HG03575 (cell line): ENCODE measurements around the gene AGRP.

Experiments used
- ATAC-seq: cut with Tn5 transposase; IDR thresholded peaks from one replicate; pipeline ENCODE4 v1.9.1; 2021; ENCODE audit not compliant: unreplicated experiment, insufficient number of reproducible peaks, low FRiP score; ENCODE audit errors: extremely low read depth

The AGRP gene

GRCh38 chr16:67470359-67470758 lies 13.0 kb downstream of the AGRP start:
- no peak for ATAC-seq

GRCh38 chr16:67468731-67469130 lies 14.6 kb downstream of the AGRP start:
- no peak for ATAC-seq

- no peak for ATAC-seq
These were observed 16.8 kb downstream of the AGRP start for GRCh38 chr16:67466581-67466980.

GRCh38 chr16:67464565-67464964 lies 18.8 kb downstream of the AGRP start:
- no peak for ATAC-seq

- no peak for ATAC-seq
These were observed 19.7 kb downstream of the AGRP start for GRCh38 chr16:67463691-67464090.

GRCh38 chr16:67463059-67463458 lies 20.3 kb downstream of the AGRP start:
- no peak for ATAC-seq

GRCh38 chr16:67462279-67462655 lies 21.1 kb downstream of the AGRP start:
- no peak for ATAC-seq

- ATAC-seq: no peak
These were observed 21.6 kb downstream of the AGRP start for GRCh38 chr16:67461600-67462278.

- no peak for ATAC-seq
These were observed 22.4 kb downstream of the AGRP start for GRCh38 chr16:67460961-67461360.

- ATAC-seq: no peak
These were observed 23.2 kb downstream of the AGRP start for GRCh38 chr16:67460168-67460567.

GRCh38 chr16:67459861-67460150 lies 23.5 kb downstream of the AGRP start:
- no peak for ATAC-seq

- no peak for ATAC-seq
These were observed 24.1 kb downstream of the AGRP start for GRCh38 chr16:67459066-67459860.

GRCh38 chr16:67458121-67458641 lies 25.2 kb downstream of the AGRP start:
- ATAC-seq: no peak

GRCh38 chr16:67457611-67458010 lies 25.7 kb downstream of the AGRP start:
- ATAC-seq: no peak

GRCh38 chr16:67456391-67457081 lies 26.8 kb downstream of the AGRP start:
- no peak for ATAC-seq

GRCh38 chr16:67454852-67455251 lies 28.5 kb downstream of the AGRP start:
- ATAC-seq: no peak

GRCh38 chr16:67454104-67454503 lies 29.2 kb downstream of the AGRP start:
- ATAC-seq: no peak

GRCh38 chr16:67451704-67452435 lies 31.5 kb downstream of the AGRP start:
- ATAC-seq: no peak

GRCh38 chr16:67451061-67451703 lies 32.2 kb downstream of the AGRP start:
- no peak for ATAC-seq
